ENCODE measurements around the gene DNAH11. TPM values are rescaled to one million over a fixed set of nuclear protein-coding genes. Genes with fewer than 3 reads are reported as not detected.

DNAH11 gene
- total and polyA plus RNA-seq, 2 of the 8 experiments (the other 6 are each of a cell fraction or from before 2014, with no cell fraction given), result 1.8 to 4.9 TPM

- 58% methylated on average over 6 of the region's 6 CpGs; no CpG with 5 or more reads in 1 of the 2 experiments for WGBS, 2 experiments (ENCODE audit: extremely low coverage in 1 of 2, insufficient coverage in 1 of 2, insufficient read length in 1 of 2, insufficient replicate concordance in 2 of 2, low coverage in 1 of 2, low lambda C conversion rate in 2 of 2, missing lambda C conversion rate in 1 of 2)
- no peaks in the 10 kb centered on the region for H3K79me2 ChIP-seq (ENCODE audit: control insufficient read depth in 1 of 2, insufficient read depth in 2 of 2, low read length in 2 of 2)
- no peak overlapping the region for H2BK20ac ChIP-seq (ENCODE audit: low read length)
- no peaks in the 10 kb centered on the region for H3K79me1 ChIP-seq (ENCODE audit: low read depth, low read length)
- no peak overlapping the region for H3K4me3 ChIP-seq (ENCODE audit: extremely low read depth in 1 of 4, insufficient read depth in 2 of 4, low read depth in 3 of 4, low read length in 4 of 4)
- H3K23ac ChIP-seq (ENCODE audit: insufficient read length), result no peak overlapping the region
- DNase-seq (ENCODE audit: low read depth in 1 of 2, low spot score in 2 of 2), result peak in 1 of 2 experiments; percentile 52
- H3K4me2 ChIP-seq (ENCODE audit: insufficient read depth in 1 of 2, low read depth in 2 of 2, low read length in 2 of 2), result no peak overlapping the region
- H3K56ac ChIP-seq (replicated peaks; ENCODE audit: insufficient read length, low read depth, low read length), result no peak overlapping the region
- peak; percentile 70 for FAIRE-seq
- no peak overlapping the region for H2BK5ac ChIP-seq (ENCODE audit: low read depth, low read length)
- H4K5ac ChIP-seq (ENCODE audit: insufficient read length, low read depth, low read length), result no peak overlapping the region
- H3K9ac ChIP-seq (replicated peaks in 1 of 4; ENCODE audit: extremely low read depth in 1 of 4, low read depth in 3 of 4, low read length in 3 of 4), result no peak overlapping the region
- H3K4ac ChIP-seq (replicated peaks; ENCODE audit: insufficient read length, low read depth, low read length), result no peak overlapping the region
- H3K4me1 ChIP-seq (replicated peaks in 1 of 4; ENCODE audit: control insufficient read depth in 3 of 4, insufficient read depth in 4 of 4, low read length in 3 of 4), result peaks cover 0 to 8% (median 1%) of the 10 kb centered on the region in 4 experiments; a peak in 3 of 7 replicates
- H3K27me3 ChIP-seq (replicated peaks in 1 of 4; ENCODE audit: control insufficient read depth in 3 of 4, extremely low read depth in 1 of 4, insufficient read depth in 3 of 4, low read length in 3 of 4), result no peaks in the 10 kb centered on the region
- no peaks in the 10 kb centered on the region for H4K20me1 ChIP-seq (replicated peaks in 1 of 2; ENCODE audit: control insufficient read depth in 1 of 2, insufficient read depth in 2 of 2, low read length in 2 of 2)
- H2BK12ac ChIP-seq (ENCODE audit: low read depth, low read length), result no peak overlapping the region
- no peak overlapping the region for H2BK15ac ChIP-seq (ENCODE audit: low read length)
- H4K8ac ChIP-seq (ENCODE audit: extremely low read depth, insufficient read depth, low read length), result no peak overlapping the region
- H2AFZ ChIP-seq (ENCODE audit: low read length), result 0 out of 2 replicates have a peak overlapping the region, but pooled peaks have one; percentile 47
- H3K9me3 ChIP-seq (ENCODE audit: insufficient read depth in 2 of 2, low read depth in 1 of 2, low read length in 1 of 2), result no peaks in the 10 kb centered on the region
- H2AK5ac ChIP-seq (ENCODE audit: low read depth, low read length), result no peak overlapping the region
- H3K36me3 ChIP-seq (ENCODE audit: control insufficient read depth in 2 of 4, insufficient read depth in 4 of 4, low read length in 3 of 4), result peaks cover 0 to 3% (median 0%) of the 10 kb centered on the region in 4 experiments; a peak in 2 of 8 replicates
- POLR2A ChIA-PET (ENCODE audit: partially characterized antibody), result interaction anchor here (1.0 to 1.6 kb wide), 5 partner anchors 8 to 124 kb away, joined by 3 to 6 read pairs (median 3); partner anchors contain the start of genes DNAH11 and SP4
- no peak overlapping the region for H2BK120ac ChIP-seq (replicated peaks; ENCODE audit: low read depth, low read length)
- no peak overlapping the region for H3K27ac ChIP-seq (ENCODE audit: low read depth, low read length)
- H4K91ac ChIP-seq (replicated peaks; ENCODE audit: insufficient read length, low read length), result no peak overlapping the region
- H3K18ac ChIP-seq (ENCODE audit: extremely low read depth, low read length), result no peak overlapping the region
- CTCF ChIA-PET (ENCODE audit: partially characterized antibody), result interaction anchor here (0.6 to 2.4 kb wide), 23 partner anchors 10 to 844 kb away, joined by 3 to 15 read pairs (median 4); no protein-coding TSS in a partner anchor
- H3K14ac ChIP-seq (ENCODE audit: insufficient read length), result no peak overlapping the region
- H3K23me2 ChIP-seq (ENCODE audit: low read depth, low read length), result no peaks in the 10 kb centered on the region
- TF ChIP-seq SP1 (IDR thresholded peaks at IDR 0.05; ENCODE audit: low read depth, low read length), result no peak
- TF ChIP-seq ATF2 (IDR thresholded peaks at IDR 0.05; ENCODE audit: low read length), result no peak
- no peak for TF ChIP-seq TCF12 (IDR thresholded peaks at IDR 0.05; ENCODE audit: low read depth, low read length)
- no peak for TF ChIP-seq GTF2F1 (IDR thresholded peaks at IDR 0.05; ENCODE audit: borderline replicate concordance, low read depth, low read length)
- TF ChIP-seq YY1 (IDR thresholded peaks at IDR 0.05; ENCODE audit: low read depth, low read length), result 0 out of 2 replicates have a peak, but pooled peaks have one; percentile 10
- peak; percentile 21 to 71 (median 51); a peak in 3 of 4 replicates for TF ChIP-seq CTCF (IDR thresholded peaks at IDR 0.05; ENCODE audit: control extremely low read depth in 1 of 3, insufficient read depth in 1 of 3, low read depth in 1 of 3, low read length in 3 of 3)
- peak; percentile 85 for TF ChIP-seq CEBPB (IDR thresholded peaks at IDR 0.05; ENCODE audit: low read depth, low read length)
These were observed 8.1 kb downstream of the DNAH11 start for GRCh38 chr7:21550821-21551531.
